Measurements from ENCODE around the gene DGKI.
A peak's percentile ranks its signal among the peaks of the same experiment; 100 is the strongest.

The DGKI gene

GRCh38 chr7:137652721-137653120 lies 194.1 kb downstream of the DGKI start:
- no peak for DNase-seq (ENCODE audit: low spot score)

DNA sequence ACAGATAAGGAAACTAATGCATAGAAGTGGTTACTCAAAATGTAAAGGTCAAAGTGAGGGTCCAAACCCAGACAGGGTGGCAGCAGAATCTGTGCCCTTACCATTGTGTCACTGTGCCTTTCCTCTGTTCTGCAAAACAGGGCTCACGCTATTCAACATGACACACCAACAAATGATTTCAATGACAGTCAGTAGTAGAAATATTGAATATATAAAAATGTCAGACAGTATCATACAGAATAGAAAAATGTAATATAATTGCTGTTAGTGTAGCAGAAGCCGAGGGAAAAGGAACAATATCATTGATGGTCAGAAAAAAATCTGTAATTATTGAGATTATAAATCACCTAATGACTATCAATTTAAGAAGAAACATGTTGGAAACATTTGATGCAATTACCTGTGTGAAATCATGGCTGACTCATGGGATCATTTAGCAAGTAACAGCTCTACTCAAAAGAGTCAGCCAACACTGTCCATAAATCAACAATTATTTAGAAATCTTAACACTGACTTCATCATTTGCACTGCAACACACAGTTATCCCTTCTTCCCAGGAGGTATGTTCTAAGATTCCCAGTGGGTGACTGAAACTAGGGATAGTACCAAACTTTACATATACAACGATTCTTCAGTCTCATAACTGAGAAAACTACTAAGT lies 198.7 kb downstream of the DGKI start:
- no peak for DNase-seq (ENCODE audit: low spot score)

DNA sequence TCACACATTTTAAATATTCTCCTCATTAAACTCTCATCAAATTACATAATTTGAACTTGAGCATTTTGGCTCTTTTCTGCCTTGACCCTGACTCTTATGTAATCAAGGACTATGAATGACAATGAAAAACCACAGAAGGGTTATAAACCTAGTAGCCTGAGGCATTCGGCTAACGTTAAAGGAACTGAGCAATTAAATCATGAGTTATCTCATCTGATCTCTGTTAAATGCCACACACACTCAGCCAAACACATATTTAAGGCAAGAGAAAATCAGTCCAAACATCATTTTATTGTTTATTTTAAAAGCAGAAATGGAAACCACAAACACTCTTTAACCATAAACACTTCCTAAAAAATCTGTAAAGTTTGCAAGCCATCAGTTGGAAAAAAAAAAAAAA lies 204.3 kb downstream of the DGKI start:
- DNase-seq (ENCODE audit: low spot score), result no peak

DNA sequence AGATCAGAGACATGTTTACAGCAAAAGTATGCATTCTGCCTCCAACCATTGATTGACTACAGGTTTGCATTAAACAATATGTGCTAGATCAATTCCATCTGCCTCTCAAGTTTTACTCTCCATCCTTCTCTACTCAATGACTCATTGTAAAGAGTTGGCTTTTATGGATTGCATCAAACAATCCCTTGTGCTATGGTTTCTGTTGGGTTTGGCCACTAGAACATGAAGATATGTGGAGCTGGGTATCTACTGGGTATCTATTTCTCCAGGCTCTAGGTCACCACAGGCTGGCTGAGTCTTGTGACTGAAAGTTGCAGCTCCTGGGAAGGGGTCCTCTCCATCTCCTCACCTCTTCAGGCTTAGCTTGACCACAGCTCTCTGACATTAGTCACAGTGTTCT lies 204.7 kb downstream of the DGKI start:
- DNase-seq (ENCODE audit: low spot score), result no peak

- no peak for DNase-seq (ENCODE audit: low spot score)
These were observed 210.4 kb downstream of the DGKI start for GRCh38 chr7:137636376-137636775.

DNA sequence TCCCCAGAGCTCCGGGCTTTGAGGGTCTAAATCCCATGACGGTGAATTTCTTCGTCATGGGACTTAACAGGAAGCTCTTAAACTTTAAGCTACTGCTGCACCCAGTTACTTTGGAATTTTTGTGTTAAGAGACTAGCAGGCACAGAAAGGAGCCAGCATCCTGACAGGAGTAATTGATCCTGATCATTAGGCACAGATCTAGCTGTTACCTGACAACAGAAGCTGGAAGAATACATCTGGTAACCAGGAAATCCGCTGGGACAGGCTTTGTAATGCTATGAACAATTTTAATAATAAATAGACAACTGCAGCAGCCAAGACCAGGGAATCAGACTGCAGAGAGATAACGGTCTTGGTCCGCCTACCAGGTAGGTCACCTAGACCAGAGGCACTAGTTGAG lies 210.9 kb downstream of the DGKI start:
- no peak for DNase-seq (ENCODE audit: low spot score)

- no peak for DNase-seq (ENCODE audit: low spot score)
These were observed 211.6 kb downstream of the DGKI start for GRCh38 chr7:137635132-137635531.

GRCh38 chr7:137634356-137634755 lies 212.4 kb downstream of the DGKI start:
- no peak for DNase-seq (ENCODE audit: low spot score)

DNA sequence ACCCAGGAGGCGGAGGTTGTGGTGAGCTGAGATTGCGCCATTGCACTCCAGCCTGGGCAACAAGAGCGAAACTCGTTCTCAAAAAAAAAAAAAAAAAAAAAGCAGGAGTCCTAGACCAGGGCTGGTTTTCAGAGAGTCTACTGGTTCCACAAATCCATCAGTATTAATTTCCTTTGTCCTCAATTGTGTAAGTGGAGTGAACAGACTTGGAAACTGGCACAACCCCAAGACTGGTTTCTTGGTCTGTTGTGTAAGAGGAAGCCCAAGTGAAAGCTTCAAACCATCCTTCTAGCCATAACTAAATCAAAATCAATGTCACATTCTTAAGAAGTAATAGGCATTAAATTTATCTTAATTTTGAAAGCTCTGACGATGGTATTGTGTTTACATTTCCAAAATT lies 213.6 kb downstream of the DGKI start:
- DNase-seq (ENCODE audit: low spot score), result no peak

GRCh38 chr7:137628216-137628615 lies 218.6 kb downstream of the DGKI start:
- no peak for DNase-seq (ENCODE audit: low spot score)

DNA sequence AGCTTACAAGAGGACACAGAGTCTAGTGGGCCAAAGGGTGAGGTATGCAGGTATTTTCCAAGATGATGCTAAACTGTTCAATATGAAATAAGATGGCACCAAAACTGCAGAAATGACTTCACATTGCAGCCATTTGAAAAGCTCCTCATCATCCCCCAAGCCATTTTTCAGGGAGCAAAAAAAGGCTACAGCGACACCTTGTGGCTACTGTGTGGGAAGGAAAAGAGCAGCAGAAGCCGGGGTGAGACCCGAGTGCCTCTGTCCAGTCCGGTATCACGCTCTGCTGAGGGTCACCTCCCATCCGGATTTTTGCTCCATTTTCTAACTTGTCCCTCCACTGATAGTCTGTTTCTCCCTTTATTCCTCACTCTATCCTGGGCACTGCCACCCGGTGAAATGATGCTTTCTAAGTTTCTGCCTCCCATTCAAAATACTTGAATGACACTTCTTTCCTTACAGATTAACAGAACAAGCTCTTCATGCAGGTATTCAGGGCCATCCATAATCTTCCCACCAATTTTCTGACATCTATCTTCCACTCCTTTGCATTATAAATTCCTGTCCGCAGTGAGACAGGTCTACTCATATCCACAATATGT lies 220.2 kb downstream of the DGKI start:
- peak; percentile 46 for DNase-seq (ENCODE audit: low spot score)

GRCh38 chr7:137625197-137625596 lies 221.6 kb downstream of the DGKI start:
- no peak for DNase-seq (ENCODE audit: low spot score)

- DNase-seq (ENCODE audit: low spot score), result no peak
These were observed 227.6 kb downstream of the DGKI start for GRCh38 chr7:137619181-137619580.

GRCh38 chr7:137618748-137619147 lies 228.0 kb downstream of the DGKI start:
- no peak for DNase-seq (ENCODE audit: low spot score)

- no peak for DNase-seq (ENCODE audit: low spot score)
These were observed 233.7 kb downstream of the DGKI start for GRCh38 chr7:137613006-137613525.

GRCh38 chr7:137611606-137612005 lies 235.2 kb downstream of the DGKI start:
- DNase-seq (ENCODE audit: low spot score), result no peak

DNA sequence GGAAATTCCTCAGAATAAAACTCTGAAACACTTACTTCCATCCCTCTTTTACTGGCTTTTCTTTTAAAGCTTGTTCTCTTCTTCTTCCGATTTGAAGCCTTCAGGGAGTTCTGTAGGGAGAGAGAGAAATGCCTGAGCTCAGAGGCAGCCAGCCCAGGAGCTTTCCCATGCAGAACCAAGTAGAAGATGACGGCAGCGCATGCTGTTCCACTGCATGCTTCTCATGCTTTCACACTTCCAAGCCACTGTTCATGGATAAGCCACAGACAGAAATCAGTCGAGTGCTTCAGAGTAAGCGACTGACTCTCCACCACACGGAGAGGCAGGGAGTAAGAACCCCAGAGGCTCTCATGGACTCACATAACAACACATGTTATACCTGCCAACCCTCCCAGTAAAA lies 237.3 kb downstream of the DGKI start:
- no peak for DNase-seq (ENCODE audit: low spot score)

DNA sequence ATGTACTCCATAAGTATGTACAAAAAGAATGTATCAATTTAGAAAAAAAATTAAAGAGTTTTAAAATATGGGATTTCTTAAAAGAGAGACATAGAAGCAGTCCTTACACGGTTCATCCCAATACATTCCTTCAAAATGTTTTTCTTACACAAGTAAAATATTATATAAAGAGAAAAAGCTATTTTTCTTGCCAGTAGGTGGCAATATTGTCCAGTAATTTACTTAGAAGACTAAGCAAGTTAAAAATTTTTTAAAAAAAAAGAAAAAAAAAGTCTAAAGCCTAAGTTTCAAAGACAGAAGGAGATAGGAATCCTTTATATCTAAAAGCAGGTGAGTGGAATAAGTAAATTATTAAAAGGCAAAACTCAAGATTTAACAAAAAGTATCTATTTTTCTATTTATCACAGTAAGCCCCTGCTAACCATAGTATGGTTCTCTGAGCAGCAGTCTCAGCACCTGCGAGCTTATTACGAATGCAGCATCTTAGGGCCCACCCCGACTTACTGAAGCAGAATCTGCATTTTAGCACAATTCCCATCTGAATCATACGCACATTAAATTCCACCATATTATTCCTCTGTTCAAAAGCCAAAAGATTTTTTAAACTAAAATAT lies 240.6 kb downstream of the DGKI start:
- DNase-seq (ENCODE audit: low spot score), result peak; percentile 16

GRCh38 chr7:137603043-137603442 lies 243.7 kb downstream of the DGKI start:
- DNase-seq (ENCODE audit: low spot score), result no peak

DNA sequence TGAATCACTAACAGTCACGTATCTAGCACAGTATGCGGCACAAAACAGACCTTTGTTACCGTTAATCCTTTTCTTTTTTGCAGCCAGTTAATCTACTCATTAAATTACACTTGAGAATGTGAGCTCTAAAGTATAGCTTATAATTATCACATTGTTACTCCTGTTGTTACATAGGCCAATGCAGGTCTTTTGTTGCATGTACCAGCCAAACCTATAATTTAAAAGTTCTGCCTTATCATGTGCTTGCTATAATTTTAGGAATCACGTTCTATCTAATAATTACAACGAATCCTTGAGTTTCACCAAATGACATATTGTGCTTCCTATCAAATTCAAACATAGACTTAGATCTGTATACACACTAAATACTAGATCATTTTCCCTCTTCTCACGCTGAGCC lies 245.1 kb downstream of the DGKI start:
- DNase-seq (ENCODE audit: low spot score), result no peak

DNA sequence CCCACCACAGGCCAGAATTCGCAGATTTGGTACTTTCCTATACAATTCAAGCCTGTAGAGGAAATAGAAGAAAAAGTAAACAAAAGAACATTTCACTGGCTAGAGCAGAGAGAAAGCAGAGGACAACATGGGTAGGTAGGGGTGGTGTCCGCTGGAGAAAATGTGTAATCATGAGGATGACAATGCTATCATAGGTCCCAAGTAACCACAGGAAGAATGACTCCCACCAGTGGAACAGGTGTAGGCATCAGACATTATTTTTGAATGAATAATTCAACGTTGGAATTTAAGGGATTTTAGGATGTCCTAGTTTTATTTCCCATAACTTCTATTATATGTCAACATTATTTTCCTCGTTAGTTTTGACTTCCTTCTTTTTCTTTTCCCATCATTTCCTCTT lies 248.9 kb downstream of the DGKI start:
- no peak for DNase-seq (ENCODE audit: low spot score)

- no peak for DNase-seq (ENCODE audit: low spot score)
These were observed 253.6 kb downstream of the DGKI start for GRCh38 chr7:137593115-137593711.

GRCh38 chr7:137592232-137592896 lies 254.4 kb downstream of the DGKI start:
- peak; percentile 66 for DNase-seq (ENCODE audit: low spot score)

Measured in hepatic stellate cell (primary cell).